Measurements from ENCODE around the gene NT5E. TPM values are rescaled to one million over a fixed set of nuclear protein-coding genes. Genes with fewer than 3 reads are reported as not detected.

Gene NT5E
- total RNA-seq, 4 donors from 2014 or later = 15.5 to 38.8 (median 22.7) TPM

GRCh38 chr6:85404564-85405174, 45.2 kb upstream of the NT5E start:
- TF ChIP-seq, protein P1, sequence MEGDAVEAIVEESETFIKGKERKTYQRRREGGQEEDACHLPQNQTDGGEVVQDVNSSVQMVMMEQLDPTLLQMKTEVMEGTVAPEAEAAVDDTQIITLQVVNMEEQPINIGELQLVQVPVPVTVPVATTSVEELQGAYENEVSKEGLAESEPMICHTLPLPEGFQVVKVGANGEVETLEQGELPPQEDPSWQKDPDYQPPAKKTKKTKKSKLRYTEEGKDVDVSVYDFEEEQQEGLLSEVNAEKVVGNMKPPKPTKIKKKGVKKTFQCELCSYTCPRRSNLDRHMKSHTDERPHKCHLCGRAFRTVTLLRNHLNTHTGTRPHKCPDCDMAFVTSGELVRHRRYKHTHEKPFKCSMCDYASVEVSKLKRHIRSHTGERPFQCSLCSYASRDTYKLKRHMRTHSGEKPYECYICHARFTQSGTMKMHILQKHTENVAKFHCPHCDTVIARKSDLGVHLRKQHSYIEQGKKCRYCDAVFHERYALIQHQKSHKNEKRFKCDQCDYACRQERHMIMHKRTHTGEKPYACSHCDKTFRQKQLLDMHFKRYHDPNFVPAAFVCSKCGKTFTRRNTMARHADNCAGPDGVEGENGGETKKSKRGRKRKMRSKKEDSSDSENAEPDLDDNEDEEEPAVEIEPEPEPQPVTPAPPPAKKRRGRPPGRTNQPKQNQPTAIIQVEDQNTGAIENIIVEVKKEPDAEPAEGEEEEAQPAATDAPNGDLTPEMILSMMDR (IDR thresholded peaks at IDR 0.05; ENCODE audit: low read depth) = no peak

GRCh38 chr6:85405175-85405852, 44.6 kb upstream of the NT5E start:
- TF ChIP-seq, protein P1 (IDR thresholded peaks at IDR 0.05; ENCODE audit: low read depth) = no peak

DNA sequence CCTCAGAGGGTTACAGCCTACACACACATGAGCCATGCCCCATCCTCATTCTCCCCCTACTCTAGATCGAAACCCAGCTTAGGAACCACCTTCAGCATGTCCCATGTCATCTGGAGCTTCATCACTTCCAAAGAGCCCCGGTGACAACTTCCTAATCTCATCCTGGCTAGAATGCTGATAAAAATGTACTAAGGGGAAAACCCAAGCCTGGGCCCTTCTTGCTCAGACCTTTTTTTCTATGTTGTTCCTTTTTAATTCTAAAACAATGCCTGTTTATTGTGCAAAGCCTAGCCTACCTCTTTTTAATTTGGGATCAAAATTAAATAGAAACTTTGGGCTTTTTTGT, 44.1 kb upstream of the NT5E start:
- TF ChIP-seq, protein P1 (IDR thresholded peaks at IDR 0.05; ENCODE audit: low read depth) = no peak

DNA sequence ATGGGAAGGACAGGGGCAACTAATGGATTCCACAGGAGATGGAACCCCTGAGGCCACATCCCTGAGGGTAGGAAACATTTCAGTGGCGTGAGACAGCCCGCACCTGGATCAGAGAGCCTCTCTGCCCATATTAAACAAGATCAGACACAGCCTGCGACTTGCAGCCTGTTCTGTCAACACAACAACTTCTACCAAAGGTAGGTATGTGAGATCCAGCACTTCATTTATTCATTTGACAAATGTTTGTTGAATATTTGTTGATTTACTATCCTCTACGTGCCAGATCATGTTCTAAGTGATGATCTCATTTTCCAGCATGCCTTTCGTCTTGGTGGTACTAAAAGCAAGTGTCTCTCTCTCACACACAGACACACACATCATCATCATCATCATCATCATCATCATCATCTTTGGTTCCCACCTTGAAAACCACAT, 43.2 kb upstream of the NT5E start:
- TF ChIP-seq, protein P1 (IDR thresholded peaks at IDR 0.05; ENCODE audit: low read depth) = no peak

GRCh38 chr6:85408039-85408438, 41.8 kb upstream of the NT5E start:
- TF ChIP-seq, protein P1 (IDR thresholded peaks at IDR 0.05; ENCODE audit: low read depth) = no peak

DNA sequence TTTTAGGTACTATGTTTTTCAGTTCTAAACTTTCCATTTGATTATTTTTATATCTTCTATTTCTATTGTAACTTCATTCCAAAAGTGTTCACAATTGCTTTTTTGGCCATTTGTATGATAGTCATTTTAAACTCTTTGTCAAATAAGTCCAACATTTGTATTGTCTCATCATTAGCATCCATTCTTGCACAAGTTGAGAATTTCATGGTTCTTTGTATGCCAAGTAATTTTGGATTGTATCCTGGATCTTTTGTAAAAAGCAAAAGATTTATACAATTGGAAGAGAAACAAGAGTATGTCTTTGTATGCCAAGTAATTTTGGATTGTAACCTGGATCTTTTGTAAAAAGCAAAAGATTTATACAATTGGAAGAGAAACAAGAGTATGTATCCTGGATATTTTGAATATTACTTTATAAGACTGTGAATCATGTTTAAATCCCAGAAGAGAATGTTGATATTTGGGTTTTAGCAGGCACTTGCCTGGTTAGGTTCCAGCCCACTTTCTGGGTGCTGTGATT, 36.9 kb upstream of the NT5E start:
- TF ChIP-seq, protein P1 (IDR thresholded peaks at IDR 0.05; ENCODE audit: low read depth) = no peak

DNA sequence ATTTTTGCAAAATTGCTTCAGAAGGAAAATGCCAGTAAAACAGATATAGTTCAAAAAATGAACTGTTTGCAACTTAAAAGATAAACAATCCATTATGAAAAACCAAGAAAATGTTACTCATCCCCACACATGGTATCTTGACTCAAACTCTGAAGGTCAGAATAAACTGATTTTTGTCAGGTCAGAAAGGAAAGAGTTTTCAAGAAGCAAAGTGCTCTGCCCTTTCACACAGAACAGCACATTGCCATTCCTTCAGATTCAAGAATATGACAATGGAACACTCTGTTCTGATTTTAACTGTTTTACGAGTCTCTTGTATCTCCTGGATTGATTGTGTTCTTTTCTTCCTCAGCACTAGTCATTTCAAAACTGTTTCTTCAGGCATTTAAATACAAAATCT, 33.8 kb upstream of the NT5E start:
- TF ChIP-seq, protein P1 (IDR thresholded peaks at IDR 0.05; ENCODE audit: low read depth) = no peak

All from subcutaneous adipose tissue (tissue), 4 donors.